Measurements from ENCODE around the gene ZC2HC1C.

Gene ZC2HC1C

Small RNA genes lying within 50 kb of the gene (small RNA-seq; reads per million reads assigned to genes)
- gene HIF1AP1, result 0 reads per million in 2 experiments
- gene RNU6-689P, result 0 reads per million in 2 experiments

Measured in SK-N-DZ (cell line).